H1 (cell line): Measurements from ENCODE around the gene MMP17. TPM values are rescaled to one million over a fixed set of nuclear protein-coding genes. Genes with fewer than 3 reads are reported as not detected.

Experiments used
- CTCF ChIA-PET: fragments of 300-600 bp; sonication (Branson Sonifier 250); formaldehyde crosslinking; loops from one replicate; lab custom pipeline; 2021; ENCODE audit not compliant: partially characterized antibody; lab: Charles Lee
- POLR2A ChIA-PET: fragments of 300-600 bp; sonication (Branson Sonifier 250); formaldehyde crosslinking; loops from one replicate; lab custom pipeline; 2021; ENCODE audit warnings: inconsistent platforms; ENCODE audit not compliant: partially characterized antibody; lab: Charles Lee
- DNase-seq, 2 experiments: peaks; one replicate each; pipeline versions ENCODE4 v3.0.0 to v3.0.0-alpha.2; 2010 to 2022; ENCODE audit warnings: low spot score in 2 of 2, low read depth in 1 of 2, mixed read lengths in 1 of 2
- FAIRE-seq: peaks from 2 replicates; lab custom pipeline; 2011; peaks lifted over from hg19 to GRCh38; lab: Jason Lieb, UNC
- H2AFZ ChIP-seq: 2 replicates; pipeline ENCODE4 v1.8.1; 2012; ENCODE audit warnings: low read length, inconsistent platforms
- H2AK5ac ChIP-seq: 2 replicates; pipeline ENCODE4 v1.6.1; 2013; ENCODE audit warnings: low read depth, low read length
- H2BK120ac ChIP-seq: replicated peaks from 2 replicates; pipeline ENCODE3; 2013; ENCODE audit warnings: low read depth, low read length, inconsistent platforms
- H2BK12ac ChIP-seq: 2 replicates; pipeline ENCODE4 v1.6.1; 2013; ENCODE audit warnings: low read depth, low read length
- H2BK15ac ChIP-seq: 2 replicates; pipeline ENCODE4 v1.6.1; 2013; ENCODE audit warnings: low read length
- H2BK20ac ChIP-seq: 2 replicates; pipeline ENCODE4 v1.6.1; 2013; ENCODE audit warnings: low read length
- H2BK5ac ChIP-seq: 2 replicates; pipeline ENCODE4 v1.6.1; 2013; ENCODE audit warnings: low read depth, low read length
- H3K14ac ChIP-seq: 2 replicates; pipeline ENCODE4 v1.6.1; 2013; ENCODE audit warnings: inconsistent platforms; ENCODE audit not compliant: insufficient read length
- H3K18ac ChIP-seq: 2 replicates; pipeline ENCODE4 v1.6.1; 2013; ENCODE audit warnings: low read length; ENCODE audit errors: extremely low read depth
- H3K23ac ChIP-seq: 2 replicates; pipeline ENCODE4 v1.6.1; 2013; ENCODE audit warnings: inconsistent platforms; ENCODE audit not compliant: insufficient read length
- H3K23me2 ChIP-seq: 2 replicates; pipeline ENCODE4 v1.6.1; 2013; ENCODE audit warnings: low read depth, low read length
- H3K27ac ChIP-seq: 2 replicates; pipeline ENCODE4 v1.6.1; 2011; ENCODE audit warnings: low read depth, low read length, inconsistent platforms
- H3K27me3 ChIP-seq, 4 experiments: replicated peaks in 1 of 4; 1 replicate in 1 of 4; 2 replicates in 3 of 4; pipeline versions ENCODE4 v1.6.1 to v1.8.1; 2011 to 2013; ENCODE audit warnings: low read length in 3 of 4, mild to moderate bottlenecking in 3 of 4, inconsistent platforms in 2 of 4, mixed read lengths in 2 of 4, moderate library complexity in 1 of 4; ENCODE audit not compliant: control insufficient read depth in 3 of 4, insufficient read depth in 3 of 4; ENCODE audit errors: extremely low read depth in 1 of 4
- H3K36me3 ChIP-seq, 4 experiments: 2 replicates each; pipeline versions ENCODE4 v1.6.1 to v1.8.1; 2011 to 2013; ENCODE audit warnings: mild to moderate bottlenecking in 4 of 4, low read length in 3 of 4, moderate library complexity in 2 of 4, control low read depth in 1 of 4, inconsistent platforms in 1 of 4; ENCODE audit not compliant: insufficient read depth in 4 of 4, control insufficient read depth in 2 of 4
- H3K4ac ChIP-seq: replicated peaks from 2 replicates; pipeline ENCODE3; 2013; ENCODE audit warnings: low read length, low read depth, mixed read lengths, inconsistent platforms; ENCODE audit not compliant: insufficient read length
- H3K4me1 ChIP-seq, 4 experiments: replicated peaks in 1 of 4; 1 replicate in 1 of 4; 2 replicates in 3 of 4; pipeline versions ENCODE4 v1.6.1 to v1.8.1; 2011 to 2013; ENCODE audit warnings: low read length in 3 of 4, inconsistent platforms in 2 of 4, mixed read lengths in 1 of 4; ENCODE audit not compliant: insufficient read depth in 4 of 4, control insufficient read depth in 3 of 4
- H3K4me2 ChIP-seq, 2 experiments: 2 replicates each; pipeline versions ENCODE4 v1.6.1 to v1.8.1; 2011 to 2013; ENCODE audit warnings: low read depth in 2 of 2, low read length in 2 of 2, control low read depth in 1 of 2, inconsistent platforms in 1 of 2, mild to moderate bottlenecking in 1 of 2; ENCODE audit not compliant: insufficient read depth in 1 of 2
- H3K4me3 ChIP-seq, 4 experiments: fragments of 200-600, 300-600 bp in 1 of 4; sonication (generic), shearing (Covaris generic), sonication (Bioruptor Twin) in 1 of 4; 2 replicates each; pipeline versions ENCODE4 v1.5.1 to v1.8.1; 2011 to 2016; ENCODE audit warnings: low read length in 4 of 4, low read depth in 3 of 4, control low read depth in 2 of 4, inconsistent platforms in 2 of 4, mild to moderate bottlenecking in 2 of 4, mixed read lengths in 1 of 4, moderate library complexity in 1 of 4; ENCODE audit not compliant: insufficient read depth in 2 of 4; ENCODE audit errors: extremely low read depth in 1 of 4
- H3K56ac ChIP-seq: replicated peaks from 2 replicates; pipeline ENCODE3; 2013; ENCODE audit warnings: low read depth, mild to moderate bottlenecking, mixed read lengths, low read length, inconsistent platforms; ENCODE audit not compliant: insufficient read length
- H3K79me1 ChIP-seq: 2 replicates; pipeline ENCODE4 v1.6.1; 2013; ENCODE audit warnings: low read depth, low read length, control low read depth
- H3K79me2 ChIP-seq, 2 experiments: 2 replicates each; pipeline versions ENCODE4 v1.6.1 to v1.8.1; 2012 to 2013; ENCODE audit warnings: low read length in 2 of 2, mild to moderate bottlenecking in 2 of 2, inconsistent platforms in 1 of 2; ENCODE audit not compliant: insufficient read depth in 2 of 2, control insufficient read depth in 1 of 2
- H3K9ac ChIP-seq, 4 experiments: replicated peaks in 1 of 4; 1 replicate in 1 of 4; 2 replicates in 3 of 4; pipeline versions ENCODE4 v1.6.1 to v1.8.1; 2011 to 2013; ENCODE audit warnings: low read depth in 3 of 4, low read length in 3 of 4, control low read depth in 2 of 4, mild to moderate bottlenecking in 2 of 4, moderate library complexity in 2 of 4, inconsistent platforms in 1 of 4; ENCODE audit errors: extremely low read depth in 1 of 4
- H3K9me3 ChIP-seq, 2 experiments: 2 replicates each; pipeline versions ENCODE4 v1.6.1 to v1.8.1; 2012 to 2013; ENCODE audit warnings: mild to moderate bottlenecking in 2 of 2, moderate library complexity in 2 of 2, control low read depth in 1 of 2, inconsistent platforms in 1 of 2, low read depth in 1 of 2, low read length in 1 of 2, mixed read lengths in 1 of 2; ENCODE audit not compliant: insufficient read depth in 2 of 2
- H4K20me1 ChIP-seq, 2 experiments: replicated peaks in 1 of 2; 2 replicates each; pipeline versions ENCODE3 to v1.8.1; 2011 to 2013; ENCODE audit warnings: inconsistent platforms in 2 of 2, low read length in 2 of 2, mild to moderate bottlenecking in 1 of 2; ENCODE audit not compliant: insufficient read depth in 2 of 2, control insufficient read depth in 1 of 2
- H4K5ac ChIP-seq: 2 replicates; pipeline ENCODE4 v1.6.1; 2013; ENCODE audit warnings: low read length, low read depth, mixed read lengths, inconsistent platforms; ENCODE audit not compliant: insufficient read length
- H4K8ac ChIP-seq: 2 replicates; pipeline ENCODE4 v1.8.0; 2013; ENCODE audit warnings: mild to moderate bottlenecking, moderate library complexity, low read length, inconsistent platforms; ENCODE audit not compliant: insufficient read depth; ENCODE audit errors: extremely low read depth
- H4K91ac ChIP-seq: replicated peaks from 2 replicates; pipeline ENCODE3; 2013; ENCODE audit warnings: low read length, mixed read lengths, inconsistent platforms; ENCODE audit not compliant: insufficient read length
- BRCA1 ChIP-seq: IDR thresholded peaks from 2 replicates; pipeline ENCODE4 v1.6.1; 2012; ENCODE audit warnings: low read depth, low read length, improper control_type of control experiment
- NRF1 ChIP-seq: IDR thresholded peaks from 2 replicates; pipeline ENCODE4 v1.6.1; 2011; ENCODE audit warnings: mild to moderate bottlenecking, low read depth, low read length, improper control_type of control experiment
- TCF12 ChIP-seq: IDR thresholded peaks from 2 replicates; pipeline ENCODE4 v1.6.1; 2011; ENCODE audit warnings: low read depth, mild to moderate bottlenecking, low read length
- WGBS, 2 experiments: shearing (Covaris generic) in 1 of 2; methylation state at CpG; one replicate each; pipeline versions ENCODE4 v1.1.6 to v1.1.7; 2013 to 2015; ENCODE audit warnings: low lambda C conversion rate in 2 of 2, mixed read lengths in 2 of 2, inconsistent platforms in 1 of 2, low coverage in 1 of 2, missing lambda C conversion rate in 1 of 2; ENCODE audit not compliant: insufficient replicate concordance in 2 of 2, insufficient coverage in 1 of 2, insufficient read length in 1 of 2; ENCODE audit errors: extremely low coverage in 1 of 2, missing lambda C conversion rate in 1 of 2; 5-methylcytosine and 5-hydroxymethylcytosine counted together
- polyA plus RNA-seq, 7 experiments: library from polyadenylated mRNA; depleted of rRNA in 3 of 7; stranded (reverse) in 5 of 7; unstranded in 2 of 7; fragments of >200 nt in 5 of 7; fragments of 200-250 nt in 2 of 7; gene quantifications; 1 replicate in 5 of 7; 2 replicates in 1 of 7; 4 replicates in 1 of 7; pipeline versions ENCODE4 v1.2.1 to v1.2.3, GENCODE V29; 2011 to 2013; ENCODE audit warnings: missing spikeins in 2 of 7, mixed read lengths in 2 of 7
- total RNA-seq: library from RNA; stranded (reverse); fragmentation: NEBNext Ultra II Directional; extraction: Animal tissue kit (Norgen Biotek cat#: 25700); gene quantifications from 2 replicates; pipeline ENCODE4 v1.2.1, GENCODE V29; 2021

The MMP17 gene
- total and polyA plus RNA-seq, 2 of the 8 experiments (the other 6 are each of a cell fraction or from before 2014, with no cell fraction given) = 41.3 to 53.8 TPM

GRCh38 chr12:131789638-131790037 is 38.6 kb upstream of the MMP17 start:
- Histone ChIP-seq H2BK120ac (no peak overlapping the region), H2AK5ac (no peak overlapping the region), H3K79me1 (no peaks in the 10 kb centered on the region), H3K27ac (no peak overlapping the region), H4K91ac (no peak overlapping the region), H2AFZ (no peak overlapping the region), H3K4ac (no peak overlapping the region), H2BK12ac (no peak overlapping the region), H4K5ac (no peak overlapping the region), H4K20me1 (peaks cover 0 to 3% of the 10 kb centered on the region in 2 experiments), H3K14ac (no peak overlapping the region), H3K9ac (no peak overlapping the region), H3K4me2 (no peak overlapping the region), H3K4me3 (no peak overlapping the region), H3K9me3 (no peaks in the 10 kb centered on the region), H2BK20ac (no peak overlapping the region), H3K4me1 (peaks cover 7 to 16% (median 7%) of the 10 kb centered on the region in 4 experiments), H3K27me3 (no peaks in the 10 kb centered on the region), H3K23me2 (no peaks in the 10 kb centered on the region), H3K18ac (no peak overlapping the region), H2BK15ac (no peak overlapping the region), H2BK5ac (no peak overlapping the region), H3K79me2 (no peaks in the 10 kb centered on the region), H3K23ac (no peak overlapping the region), H3K56ac (no peak overlapping the region), H3K36me3 (peaks cover 2 to 25% (median 16%) of the 10 kb centered on the region in 4 experiments; a peak in 7 of 8 replicates), H4K8ac (no peak overlapping the region)
- ChIA-PET CTCF (interaction anchor here (0.8 to 1.7 kb wide), 4 partner anchors 14 to 76 kb away, joined by 3 read pairs; no protein-coding TSS in a partner anchor), POLR2A (interaction anchor here (1.0 to 2.1 kb wide), 2 partner anchors 16 to 60 kb away, joined by 4 to 5 read pairs; no protein-coding TSS in a partner anchor)
- TF ChIP-seq NRF1 = no peak
- TF ChIP-seq BRCA1 = no peak
- no peak for TF ChIP-seq TCF12
- no peak for FAIRE-seq
- 90% methylated on average over 11 of the region's 12 CpGs; no CpG with 5 or more reads in 1 of the 2 experiments for WGBS, 2 experiments
- no peak for DNase-seq
